HepG2 (cell line): Measurements from ENCODE around the gene PLD3. TPM values are rescaled to one million over a fixed set of nuclear protein-coding genes. Genes with fewer than 3 reads are reported as not detected.
"Not testable (repeated sequence)": the region's sequence is repeated elsewhere in the genome, so short reads cannot be mapped to it uniquely, and the experiment has no call there.

Experiments
- ATAC-seq: fragments of 200-7000 bp; cut with Tn5 transposase; 3 replicates; pipeline ENCODE4 v1.9.1; 2020; ENCODE audit warnings: mild to moderate bottlenecking, moderate library complexity
- BruUV-seq: library from RNA; stranded (reverse); fragments of 400-500 nt; replicated peaks from 2 replicates; lab custom pipeline; 2021; lab: Mats Ljungman, UMichigan
- CTCF ChIA-PET: fragments of 300-600 bp; formaldehyde crosslinking; extraction: SDS; loops from one replicate; lab custom pipeline; 2021; ENCODE audit warnings: low total read pairs, inconsistent platforms, low intra/inter-chr PET ratio; lab: Yijun Ruan, JAX
- POLR2A ChIA-PET: fragments of 350-600 bp; sonication (Branson Sonifier 250); formaldehyde crosslinking; loops from one replicate; lab custom pipeline; 2020; ENCODE audit warnings: antibody characterized with exemption, inconsistent platforms; lab: Yijun Ruan, JAX
- DNase-seq: peaks from one replicate; pipeline ENCODE4 v3.0.0-alpha.2; 2015; ENCODE audit warnings: low spot score
- FAIRE-seq: peaks from 3 replicates; lab custom pipeline; 2011; peaks lifted over from hg19 to GRCh38; lab: Jason Lieb, UNC
- H2AFZ ChIP-seq: one replicate; pipeline ENCODE4 v1.6.1; 2011; ENCODE audit warnings: low read length, inconsistent platforms
- H3K27ac ChIP-seq: fragments of 300-600 bp; 3 replicates; pipeline ENCODE4 v1.8.0; 2011; ENCODE audit warnings: mixed run types, mild to moderate bottlenecking, mixed read lengths, low read length, inconsistent platforms; ENCODE audit not compliant: insufficient read depth; ENCODE audit errors: extremely low read length
- H3K27me3 ChIP-seq, 2 experiments: fragments of 200-600 bp in 1 of 2; 2 replicates in 1 of 2; 3 replicates in 1 of 2; pipeline versions ENCODE4 v1.6.0 to v1.8.0; 2011; ENCODE audit warnings: low read length in 2 of 2, mild to moderate bottlenecking in 2 of 2, moderate library complexity in 2 of 2, inconsistent platforms in 1 of 2; ENCODE audit not compliant: insufficient read depth in 2 of 2, control insufficient read depth in 1 of 2
- H3K36me3 ChIP-seq, 2 experiments: fragments of 200-600 bp in 1 of 2; replicated peaks in 1 of 2; 2 replicates in 1 of 2; 3 replicates in 1 of 2; pipeline versions ENCODE4 v1.5.1 to v1.8.0; 2011; ENCODE audit warnings: low read length in 2 of 2, inconsistent platforms in 1 of 2; ENCODE audit not compliant: insufficient read depth in 2 of 2, control insufficient read depth in 1 of 2
- H3K4me1 ChIP-seq: 2 replicates; pipeline ENCODE4 v1.5.1; 2012; ENCODE audit warnings: low read length, inconsistent platforms; ENCODE audit not compliant: insufficient read depth
- H3K4me2 ChIP-seq: 2 replicates; pipeline ENCODE4 v1.6.0; 2011; ENCODE audit warnings: low read depth, low read length, inconsistent platforms
- H3K4me3 ChIP-seq, 3 experiments: fragments of 200-600 bp in 1 of 3; sonication (generic), shearing (Covaris generic) in 1 of 3; replicated peaks in 1 of 3; 2 replicates each; pipeline ENCODE4 v1.5.1; 2011 to 2016; ENCODE audit warnings: low read length in 3 of 3, inconsistent platforms in 2 of 3, low read depth in 2 of 3, mild to moderate bottlenecking in 2 of 3, control low read depth in 1 of 3, mixed read lengths in 1 of 3; ENCODE audit not compliant: insufficient read depth in 1 of 3
- H3K79me2 ChIP-seq: one replicate; pipeline ENCODE4 v1.6.1; 2011; ENCODE audit warnings: low read length, inconsistent platforms; ENCODE audit not compliant: insufficient read depth
- H3K9ac ChIP-seq: 2 replicates; pipeline ENCODE4 v1.6.0; 2011; ENCODE audit warnings: mild to moderate bottlenecking, low read depth, low read length, inconsistent platforms; ENCODE audit not compliant: insufficient read depth
- H3K9me3 ChIP-seq: 2 replicates; pipeline ENCODE4 v1.5.1; 2012; ENCODE audit warnings: mild to moderate bottlenecking, low read length
- H4K20me1 ChIP-seq: 2 replicates; pipeline ENCODE4 v1.6.0; 2011; ENCODE audit warnings: inconsistent platforms, mild to moderate bottlenecking, low read length, moderate library complexity; ENCODE audit not compliant: insufficient read depth
- CTCF ChIP-seq: sonication (generic); formaldehyde crosslinking; IDR thresholded peaks from 2 replicates; pipeline ENCODE4 v1.5.0; 2020; ENCODE audit warnings: mild to moderate bottlenecking, missing genetic modification reagents, moderate library complexity
- E2F1 ChIP-seq: sonication (generic); formaldehyde crosslinking; IDR thresholded peaks from 2 replicates; pipeline ENCODE4 v1.5.0; 2020; ENCODE audit warnings: missing genetic modification reagents
- LRRFIP1 ChIP-seq: sonication (generic); formaldehyde crosslinking; conservative IDR thresholded peaks from 2 replicates; pipeline ENCODE4 v1.4.0; 2020; ENCODE audit warnings: missing genetic modification reagents
- NFIC ChIP-seq: IDR thresholded peaks from 2 replicates; pipeline ENCODE4 v1.6.1; 2012; ENCODE audit warnings: mild to moderate bottlenecking, low read length, inconsistent platforms
- SCMH1 ChIP-seq: sonication (generic); formaldehyde crosslinking; IDR thresholded peaks from 2 replicates; pipeline ENCODE4 v1.9.0; 2021; ENCODE audit warnings: missing genetic modification reagents, mild to moderate bottlenecking, borderline replicate concordance
- TERF1 ChIP-seq: sonication (generic); formaldehyde crosslinking; IDR thresholded peaks from 2 replicates; pipeline ENCODE4 v1.8.0; 2022; ENCODE audit warnings: mild to moderate bottlenecking, missing genetic modification reagents, moderate library complexity
- ZNF101 ChIP-seq: sonication (generic); formaldehyde crosslinking; IDR thresholded peaks from 2 replicates; pipeline ENCODE4 v1.4.0; 2020; ENCODE audit warnings: mild to moderate bottlenecking, low read depth, missing genetic modification reagents, borderline replicate concordance
- ZNF17 ChIP-seq: sonication (generic); formaldehyde crosslinking; IDR thresholded peaks from 2 replicates; pipeline ENCODE4 v1.5.0; 2020; ENCODE audit warnings: mild to moderate bottlenecking, missing genetic modification reagents
- ZNF225 ChIP-seq: sonication (generic); formaldehyde crosslinking; IDR thresholded peaks from 2 replicates; pipeline ENCODE4 v1.4.0; 2020; ENCODE audit warnings: mild to moderate bottlenecking, missing genetic modification reagents
- ZNF383 ChIP-seq: sonication (generic); formaldehyde crosslinking; IDR thresholded peaks from 2 replicates; pipeline ENCODE4 v1.4.0; 2020; ENCODE audit warnings: missing genetic modification reagents, mild to moderate bottlenecking, borderline replicate concordance
- ZNF44 ChIP-seq: sonication (generic); formaldehyde crosslinking; IDR thresholded peaks from 2 replicates; pipeline ENCODE4 v1.5.1; 2020; ENCODE audit warnings: mild to moderate bottlenecking, missing genetic modification reagents
- ZNF441 ChIP-seq: sonication (generic); formaldehyde crosslinking; IDR thresholded peaks from 2 replicates; pipeline ENCODE4 v1.7.0; 2021; ENCODE audit warnings: missing genetic modification reagents, borderline replicate concordance
- ZNF570 ChIP-seq: sonication (generic); formaldehyde crosslinking; IDR thresholded peaks from 2 replicates; pipeline ENCODE4 v1.4.0; 2020; ENCODE audit warnings: mild to moderate bottlenecking, missing genetic modification reagents, borderline replicate concordance
- ZNF639 ChIP-seq: conservative IDR thresholded peaks from 2 replicates; pipeline ENCODE4 v1.6.1; 2018; ENCODE audit warnings: missing genetic modification reagents
- ZNF709 ChIP-seq: sonication (generic); formaldehyde crosslinking; IDR thresholded peaks from 2 replicates; pipeline ENCODE4 v1.5.0; 2020; ENCODE audit warnings: mild to moderate bottlenecking, missing genetic modification reagents
- ZSCAN22 ChIP-seq: sonication (generic); formaldehyde crosslinking; IDR thresholded peaks from 2 replicates; pipeline ENCODE4 v1.4.0; 2020; ENCODE audit warnings: mild to moderate bottlenecking, missing genetic modification reagents
- WGBS: methylation state at CpG from one replicate; pipeline ENCODE4 v1.1.6; 2017; ENCODE audit warnings: low lambda C conversion rate; 5-methylcytosine and 5-hydroxymethylcytosine counted together
- in situ Hi-C: cut with HindIII; loops from 2 replicates; pipeline ENCODE4 v1.10.0; 2017; ENCODE audit warnings: low pct_unique_long_range_greater_than_20kb; ENCODE audit not compliant: extremely low pct_ligation_motif_present
- intact Hi-C: fragments of 100-400 bp; cut with micrococcal nuclease; formaldehyde crosslinking; loops from one replicate; pipeline ENCODE4 v1.10.0; 2022; ENCODE audit not compliant: unreplicated experiment
- polyA plus RNA-seq, 8 experiments: library from polyadenylated mRNA; depleted of rRNA in 3 of 8; stranded (reverse) in 7 of 8; unstranded in 1 of 8; fragments of >200 nt; fragmentation: Illumina TruSeq in 4 of 8; extraction: Trizol in 4 of 8; gene quantifications; 2 replicates each; pipeline versions ENCODE4 v1.2.1 to v1.2.3, GENCODE V29; 2011 to 2016; ENCODE audit warnings: low read depth in 4 of 8, missing spikeins in 1 of 8, mixed read lengths in 1 of 8; ENCODE audit not compliant: insufficient read depth in 1 of 8
- total RNA-seq, 5 experiments: library from RNA; depleted of rRNA; stranded (reverse); fragments of >200 nt; fragmentation: Illumina TruSeq; extraction: Trizol; gene quantifications; 2 replicates each; pipeline ENCODE4 v1.2.3, GENCODE V29; 2016; ENCODE audit warnings: low read depth in 1 of 5

PLD3 gene
- total and polyA plus RNA-seq, 2 of the 13 experiments (the other 11 are each of a cell fraction or from before 2014, with no cell fraction given), result 45.7 to 164 TPM

- no peak for TF ChIP-seq CTCF (CRISPR knock-in tag)
- no peak for TF ChIP-seq ZNF225
- TF ChIP-seq ZSCAN22 (CRISPR knock-in tag), result no peak
- no peak for TF ChIP-seq ZNF101
- TF ChIP-seq ZNF17 (CRISPR knock-in tag), result no peak
- no peak for TF ChIP-seq LRRFIP1 (CRISPR knock-in tag)
- TF ChIP-seq TERF1 (CRISPR knock-in tag), result no peak
- TF ChIP-seq ZNF639 (CRISPR knock-in tag), result no peak
- TF ChIP-seq ZNF441 (CRISPR knock-in tag), result no peak
- TF ChIP-seq SCMH1 (CRISPR knock-in tag), result no peak
- no peak for TF ChIP-seq ZNF570
- TF ChIP-seq ZNF709 (CRISPR knock-in tag), result no peak
- no peak for TF ChIP-seq ZNF383 (CRISPR knock-in tag)
- TF ChIP-seq E2F1 (CRISPR knock-in tag), result no peak
- TF ChIP-seq NFIC, result no peak
- TF ChIP-seq ZNF44 (CRISPR knock-in tag), result no peak
Observed at GRCh38 chr19:40332669-40333068, 15.8 kb upstream of the PLD3 start (continued).

- ATAC-seq, H3K9ac ChIP-seq, H3K4me2 ChIP-seq, intact Hi-C loops, in situ Hi-C loops, POLR2A ChIA-PET, FAIRE-seq, DNase-seq, H3K79me2 ChIP-seq, CTCF ChIA-PET, H3K4me1 ChIP-seq, H3K27me3 ChIP-seq, BruUV-seq, H3K27ac ChIP-seq, H4K20me1 ChIP-seq, H2AFZ ChIP-seq, H3K4me3 ChIP-seq, H3K9me3 ChIP-seq: not testable (repeated sequence)
- WGBS, result 95% methylated on average over 6 of the region's 6 CpGs
- H3K36me3 ChIP-seq, result peaks cover 11 to 52% of the 10 kb centered on the region in 2 experiments
Observed at GRCh38 chr19:40333083-40333482, 15.4 kb upstream of the PLD3 start.
